Neuronal stem cell (in vitro differentiated cells): Measurements from ENCODE around the gene EPHA4.

ENCODE experiments used
- DNase-seq: peaks from one replicate; pipeline ENCODE4 v3.0.0-alpha.2; 2013; ENCODE audit warnings: low spot score
- H2AFZ ChIP-seq: one replicate; pipeline ENCODE4 v1.6.1; 2013; ENCODE audit warnings: mild to moderate bottlenecking, low read length, inconsistent platforms
- H2AK5ac ChIP-seq: 2 replicates; pipeline ENCODE4 v1.6.1; 2013; ENCODE audit warnings: low read depth, mild to moderate bottlenecking, inconsistent platforms, low read length, moderate library complexity, mixed read lengths
- H2BK120ac ChIP-seq: 2 replicates; pipeline ENCODE4 v1.6.1; 2013; ENCODE audit warnings: low read depth, mild to moderate bottlenecking, inconsistent platforms, low read length, moderate library complexity, mixed read lengths
- H2BK12ac ChIP-seq: one replicate; pipeline ENCODE4 v1.6.1; 2013; ENCODE audit warnings: low read length, inconsistent platforms
- H2BK15ac ChIP-seq: 2 replicates; pipeline ENCODE4 v1.6.1; 2013; ENCODE audit warnings: mild to moderate bottlenecking, low read length, inconsistent platforms, mixed read lengths
- H2BK5ac ChIP-seq: one replicate; pipeline ENCODE4 v1.6.1; 2013; ENCODE audit warnings: inconsistent platforms, mild to moderate bottlenecking, low read length, moderate library complexity
- H3K14ac ChIP-seq: one replicate; pipeline ENCODE4 v1.6.1; 2013; ENCODE audit warnings: low read length, inconsistent platforms
- H3K18ac ChIP-seq: 2 replicates; pipeline ENCODE4 v1.6.1; 2013; ENCODE audit warnings: low read length, inconsistent platforms
- H3K23ac ChIP-seq: 2 replicates; pipeline ENCODE4 v1.6.1; 2013; ENCODE audit warnings: low read depth, mild to moderate bottlenecking, mixed read lengths, low read length, inconsistent platforms; ENCODE audit not compliant: poor library complexity
- H3K27ac ChIP-seq: replicated peaks from 3 replicates; pipeline ENCODE4 v1.5.1; 2013; ENCODE audit warnings: low read length, inconsistent platforms
- H3K27me3 ChIP-seq, 3 experiments: 2 replicates each; pipeline ENCODE4 v1.6.1; 2013; ENCODE audit warnings: low read length in 3 of 3, mild to moderate bottlenecking in 2 of 3, inconsistent platforms in 1 of 3, low read depth in 1 of 3, mixed read lengths in 1 of 3, moderate library complexity in 1 of 3; ENCODE audit not compliant: control insufficient read depth in 3 of 3, insufficient read depth in 3 of 3
- H3K36me3 ChIP-seq, 2 donors: replicated peaks in 1 of 2; 2 replicates each; pipeline ENCODE4 v1.6.1; 2013; ENCODE audit warnings: low read length in 2 of 2; ENCODE audit not compliant: control insufficient read depth in 2 of 2, insufficient read depth in 2 of 2
- H3K4ac ChIP-seq: 2 replicates; pipeline ENCODE4 v1.6.1; 2013; ENCODE audit warnings: inconsistent platforms, mild to moderate bottlenecking, low read length, moderate library complexity
- H3K4me1 ChIP-seq, 2 donors: 1 replicate in 1 of 2; 2 replicates in 1 of 2; pipeline ENCODE4 v1.6.1; 2013; ENCODE audit warnings: low read length in 2 of 2, low read depth in 1 of 2; ENCODE audit not compliant: control insufficient read depth in 2 of 2, insufficient read depth in 1 of 2
- H3K4me2 ChIP-seq: one replicate; pipeline ENCODE4 v1.6.1; 2013; ENCODE audit warnings: mild to moderate bottlenecking, low read length, inconsistent platforms; ENCODE audit not compliant: insufficient read depth, poor library complexity, severe bottlenecking
- H3K4me3 ChIP-seq, 2 donors: 2 replicates each; pipeline ENCODE4 v1.5.1; 2013; ENCODE audit warnings: low read length in 2 of 2, mild to moderate bottlenecking in 2 of 2, inconsistent platforms in 1 of 2, moderate library complexity in 1 of 2
- H3K79me1 ChIP-seq: one replicate; pipeline ENCODE4 v1.6.1; 2013; ENCODE audit warnings: low read depth, mild to moderate bottlenecking, inconsistent platforms, low read length, moderate library complexity
- H3K9ac ChIP-seq: one replicate; pipeline ENCODE4 v1.6.1; 2013; ENCODE audit warnings: mild to moderate bottlenecking, low read depth, low read length, inconsistent platforms; ENCODE audit not compliant: poor library complexity
- H3K9me3 ChIP-seq, 2 donors: replicated peaks in 1 of 2; 2 replicates each; pipeline versions ENCODE3 to v1.6.1; 2013; ENCODE audit warnings: low read length in 2 of 2, mild to moderate bottlenecking in 2 of 2, inconsistent platforms in 1 of 2, low read depth in 1 of 2, mixed read lengths in 1 of 2, moderate library complexity in 1 of 2; ENCODE audit not compliant: control insufficient read depth in 2 of 2, insufficient read depth in 1 of 2
- H4K8ac ChIP-seq: one replicate; pipeline ENCODE4 v1.6.1; 2013; ENCODE audit warnings: low read depth, mild to moderate bottlenecking, inconsistent platforms, low read length, moderate library complexity
- H4K91ac ChIP-seq: one replicate; pipeline ENCODE4 v1.6.1; 2013; ENCODE audit warnings: low read length, low read depth, mild to moderate bottlenecking, inconsistent platforms; ENCODE audit not compliant: poor library complexity
- WGBS, 2 donors: extraction: QIAGEN DNeasy Blood & Tissue Kit; methylation state at CpG; one replicate each; pipeline ENCODE4 v1.1.7; 2013; ENCODE audit warnings: missing lambda C conversion rate in 2 of 2, mixed read lengths in 1 of 2; ENCODE audit not compliant: insufficient read length in 2 of 2, insufficient replicate concordance in 1 of 2; ENCODE audit errors: extremely low coverage in 2 of 2; 5-methylcytosine and 5-hydroxymethylcytosine counted together

The EPHA4 gene

GRCh38 chr2:221389421-221389820, 182.7 kb downstream of the EPHA4 start:
- no peak overlapping the region for H2BK5ac ChIP-seq
- H3K23ac ChIP-seq = no peak overlapping the region
- H3K4me1 ChIP-seq = peaks cover 0 to 6% of the 10 kb centered on the region in 2 donors
- no peak overlapping the region for H2AFZ ChIP-seq
- no peak overlapping the region for H4K8ac ChIP-seq
- H3K4me3 ChIP-seq = no peak overlapping the region
- no peak overlapping the region for H3K27ac ChIP-seq
- no peak overlapping the region for H2BK12ac ChIP-seq
- H3K27me3 ChIP-seq = no peaks in the 10 kb centered on the region
- WGBS, 2 donors = no CpG with 5 or more reads among the region's 5 CpGs
- no peak for DNase-seq
- no peak overlapping the region for H2BK120ac ChIP-seq
- H3K9ac ChIP-seq = no peak overlapping the region
- no peaks in the 10 kb centered on the region for H3K9me3 ChIP-seq
- no peak overlapping the region for H4K91ac ChIP-seq
- no peak overlapping the region for H3K4me2 ChIP-seq
- H3K4ac ChIP-seq = no peak overlapping the region
- H2BK15ac ChIP-seq = no peak overlapping the region
- H2AK5ac ChIP-seq = no peak overlapping the region
- no peak overlapping the region for H3K14ac ChIP-seq
- H3K36me3 ChIP-seq = no peaks in the 10 kb centered on the region
- no peaks in the 10 kb centered on the region for H3K79me1 ChIP-seq
- H3K18ac ChIP-seq = no peak overlapping the region

- Histone ChIP-seq H3K4me3 (no peak overlapping the region), H3K14ac (no peak overlapping the region), H3K9ac (no peak overlapping the region), H2BK5ac (no peak overlapping the region), H2BK15ac (no peak overlapping the region), H3K27ac (no peak overlapping the region), H3K9me3 (no peaks in the 10 kb centered on the region), H2AFZ (no peak overlapping the region), H3K27me3 (no peaks in the 10 kb centered on the region), H3K4me2 (no peak overlapping the region), H4K91ac (no peak overlapping the region), H3K4ac (no peak overlapping the region), H2BK120ac (no peak overlapping the region), H2AK5ac (no peak overlapping the region), H2BK12ac (no peak overlapping the region), H3K4me1 (peaks cover 0 to 6% of the 10 kb centered on the region in 2 donors), H3K18ac (no peak overlapping the region), H3K23ac (no peak overlapping the region), H3K79me1 (no peaks in the 10 kb centered on the region), H4K8ac (no peak overlapping the region), H3K36me3 (no peaks in the 10 kb centered on the region)
- DNase-seq = no peak
- WGBS, 2 donors = no CpG with 5 or more reads among the region's 7 CpGs
Measured at GRCh38 chr2:221388891-221389290, 183.2 kb downstream of the EPHA4 start.

- no peak overlapping the region for H3K4me3 ChIP-seq
- H2BK120ac ChIP-seq = no peak overlapping the region
- no peaks in the 10 kb centered on the region for H3K9me3 ChIP-seq
- H3K27me3 ChIP-seq = no peaks in the 10 kb centered on the region
- H2BK12ac ChIP-seq = no peak overlapping the region
- no peaks in the 10 kb centered on the region for H3K36me3 ChIP-seq
- H3K4me1 ChIP-seq = peaks cover 0 to 4% of the 10 kb centered on the region in 2 donors
- no peak overlapping the region for H4K91ac ChIP-seq
- no peak overlapping the region for H3K27ac ChIP-seq
- no peak overlapping the region for H3K14ac ChIP-seq
- H2AK5ac ChIP-seq = no peak overlapping the region
- H3K4me2 ChIP-seq = no peak overlapping the region
- H3K18ac ChIP-seq = no peak overlapping the region
- H4K8ac ChIP-seq = no peak overlapping the region
- H3K4ac ChIP-seq = no peak overlapping the region
- H2BK5ac ChIP-seq = no peak overlapping the region
- H3K79me1 ChIP-seq = no peaks in the 10 kb centered on the region
- no CpG with 5 or more reads among the region's 1 CpG for WGBS, 2 donors
- DNase-seq = no peak
- H3K9ac ChIP-seq = no peak overlapping the region
- H2BK15ac ChIP-seq = no peak overlapping the region
- no peak overlapping the region for H2AFZ ChIP-seq
- no peak overlapping the region for H3K23ac ChIP-seq
Measured at GRCh38 chr2:221385716-221386115, 186.4 kb downstream of the EPHA4 start.

GRCh38 chr2:221381928-221382488, 190.1 kb downstream of the EPHA4 start:
- DNase-seq = no peak
- no peak overlapping the region for H3K9ac ChIP-seq
- no peak overlapping the region for H3K4me3 ChIP-seq
- H3K27ac ChIP-seq = no peak overlapping the region
- no peak overlapping the region for H3K18ac ChIP-seq
- no peak overlapping the region for H3K4ac ChIP-seq
- H3K23ac ChIP-seq = no peak overlapping the region
- no peaks in the 10 kb centered on the region for H3K79me1 ChIP-seq
- H3K4me2 ChIP-seq = no peak overlapping the region
- H3K4me1 ChIP-seq = peaks cover 0 to 2% of the 10 kb centered on the region in 2 donors
- H2AFZ ChIP-seq = no peak overlapping the region
- H4K8ac ChIP-seq = no peak overlapping the region
- H3K36me3 ChIP-seq = no peaks in the 10 kb centered on the region
- no peaks in the 10 kb centered on the region for H3K9me3 ChIP-seq
- H2BK5ac ChIP-seq = no peak overlapping the region
- no peak overlapping the region for H3K14ac ChIP-seq
- H2BK15ac ChIP-seq = no peak overlapping the region
- H4K91ac ChIP-seq = no peak overlapping the region
- no peak overlapping the region for H2BK120ac ChIP-seq
- H3K27me3 ChIP-seq = peaks cover 0 to 3% (median 0%) of the 10 kb centered on the region in 3 experiments
- H2AK5ac ChIP-seq = no peak overlapping the region
- no peak overlapping the region for H2BK12ac ChIP-seq
- WGBS, 2 donors = no CpG with 5 or more reads among the region's 1 CpG
